Keratinocyte (primary cell): ENCODE results near the gene GRB2. TPM values are rescaled to one million over a fixed set of nuclear protein-coding genes. Genes with fewer than 3 reads are reported as not detected.
"Not testable (repeated sequence)": the region's sequence is repeated elsewhere in the genome, so short reads cannot be mapped to it uniquely, and the experiment has no call there.

Experiments used
- DNase-seq: peaks from one replicate; pipeline ENCODE4 v3.0.0-alpha.2; 2011; ENCODE audit warnings: low read depth, missing footprints, low spot score
- FAIRE-seq: peaks from 2 replicates; lab custom pipeline; 2011; peaks lifted over from hg19 to GRCh38; lab: Jason Lieb, UNC
- H2AFZ ChIP-seq: 2 replicates; pipeline ENCODE4 v1.6.0; 2012; ENCODE audit warnings: low read length, control low read depth, inconsistent platforms; ENCODE audit not compliant: control insufficient read depth
- H3K27ac ChIP-seq: 2 replicates; pipeline ENCODE4 v1.5.1; 2011; ENCODE audit warnings: low read length; ENCODE audit not compliant: control insufficient read depth, insufficient read depth
- H3K27me3 ChIP-seq: 3 replicates; pipeline ENCODE4 v1.6.0; 2011; ENCODE audit warnings: low read length; ENCODE audit not compliant: control insufficient read depth, insufficient read depth; ENCODE audit errors: extremely low read depth
- H3K36me3 ChIP-seq, 2 experiments: 2 replicates in 1 of 2; 3 replicates in 1 of 2; pipeline ENCODE4 v1.5.1; 2011; ENCODE audit warnings: low read length in 2 of 2, mild to moderate bottlenecking in 1 of 2; ENCODE audit not compliant: control insufficient read depth in 2 of 2, insufficient read depth in 2 of 2; ENCODE audit errors: extremely low read depth in 1 of 2
- H3K4me1 ChIP-seq: 3 replicates; pipeline ENCODE4 v1.5.1; 2011; ENCODE audit warnings: low read length; ENCODE audit not compliant: control insufficient read depth, insufficient read depth; ENCODE audit errors: extremely low read depth
- H3K4me2 ChIP-seq: 3 replicates; pipeline ENCODE4 v1.6.0; 2011; ENCODE audit warnings: low read depth, low read length; ENCODE audit not compliant: control insufficient read depth, insufficient read depth; ENCODE audit errors: extremely low read depth
- H3K4me3 ChIP-seq, 3 experiments: fragments of 200-600 bp in 1 of 3; sonication (generic) in 1 of 3; 2 replicates in 2 of 3; 3 replicates in 1 of 3; pipeline ENCODE4 v1.5.1; 2011 to 2016; ENCODE audit warnings: low read length in 3 of 3, mild to moderate bottlenecking in 3 of 3, control low read depth in 2 of 3, inconsistent platforms in 1 of 3, low read depth in 1 of 3, mixed read lengths in 1 of 3, mixed run types in 1 of 3, moderate library complexity in 1 of 3; ENCODE audit not compliant: control insufficient read depth in 2 of 3, insufficient read depth in 2 of 3; ENCODE audit errors: extremely low read depth in 1 of 3
- H3K79me2 ChIP-seq: 2 replicates; pipeline ENCODE4 v1.6.0; 2012; ENCODE audit warnings: low read length; ENCODE audit not compliant: control insufficient read depth, insufficient read depth
- H3K9ac ChIP-seq: 3 replicates; pipeline ENCODE4 v1.6.0; 2011; ENCODE audit warnings: low read length; ENCODE audit not compliant: control insufficient read depth, insufficient read depth; ENCODE audit errors: extremely low read depth
- H3K9me1 ChIP-seq: 3 replicates; pipeline ENCODE4 v1.6.0; 2011; ENCODE audit warnings: low read length; ENCODE audit not compliant: control insufficient read depth, insufficient read depth; ENCODE audit errors: extremely low read depth
- H3K9me3 ChIP-seq: 2 replicates; pipeline ENCODE4 v1.5.1; 2012; ENCODE audit warnings: low read depth, low read length; ENCODE audit not compliant: control insufficient read depth
- H4K20me1 ChIP-seq: 3 replicates; pipeline ENCODE4 v1.6.0; 2011; ENCODE audit warnings: low read length; ENCODE audit not compliant: control insufficient read depth, insufficient read depth; ENCODE audit errors: extremely low read depth
- CTCF ChIP-seq, 3 experiments: IDR thresholded peaks in 1 of 3; conservative IDR thresholded peaks in 1 of 3; optimal IDR thresholded peaks in 1 of 3; 2 replicates in 2 of 3; 3 replicates in 1 of 3; pipeline versions ENCODE3 to v1.5.1; 2011; ENCODE audit warnings: low read length in 3 of 3, mild to moderate bottlenecking in 3 of 3, moderate library complexity in 2 of 3, control low read depth in 1 of 3, inconsistent platforms in 1 of 3; ENCODE audit not compliant: insufficient read depth in 2 of 3; ENCODE audit errors: extremely low read depth in 1 of 3
- EZH2 ChIP-seq: IDR thresholded peaks from one replicate; pipeline ENCODE4 v1.6.1; 2012; ENCODE audit warnings: inconsistent platforms, mild to moderate bottlenecking, low read length, moderate library complexity
- dilution Hi-C: fragments of 300-500 bp; cut with MboI; formaldehyde crosslinking; loops from one replicate; pipeline ENCODE4 v1.7.0; 2020; ENCODE audit warnings: low sequenced_read_pairs; ENCODE audit not compliant: extremely low pct_ligation_motif_present
- polyA plus RNA-seq, 5 experiments: library from polyadenylated mRNA; depleted of rRNA in 3 of 5; stranded (reverse) in 3 of 5; stranded (forward) in 1 of 5; unstranded in 1 of 5; fragments of >200 nt; gene quantifications; 1 replicate in 1 of 5; 2 replicates in 3 of 5; 3 replicates in 1 of 5; pipeline versions ENCODE4 v1.2.1 to v1.2.3, GENCODE V29; 2011 to 2012; ENCODE audit warnings: missing spikeins in 2 of 5, low read depth in 1 of 5, low replicate concordance in 1 of 5

The GRB2 gene
- polyA plus RNA-seq, 1 donor (not counting 4 experiments of a cell fraction or from before 2014, with no cell fraction given), result 62.0 TPM

GRCh38 chr17:75440738-75441448, 35.4 kb upstream of the GRB2 start:
- dilution Hi-C loops, result no loop called here
- H3K9me3 ChIP-seq, result no peaks in the 10 kb centered on the region
- no peak overlapping the region for H2AFZ ChIP-seq
- FAIRE-seq (no peak), DNase-seq (no peak)
- H3K9ac ChIP-seq, result no peak overlapping the region
- no peak overlapping the region for H3K4me3 ChIP-seq
- no peaks in the 10 kb centered on the region for H3K36me3 ChIP-seq
- H3K4me2 ChIP-seq, result no peak overlapping the region
- H3K9me1 ChIP-seq, result no peaks in the 10 kb centered on the region
- H3K27ac ChIP-seq, result no peak overlapping the region
- no peaks in the 10 kb centered on the region for H3K27me3 ChIP-seq
- no peaks in the 10 kb centered on the region for H4K20me1 ChIP-seq
- no peaks in the 10 kb centered on the region for H3K79me2 ChIP-seq
- H3K4me1 ChIP-seq, result peaks cover 13% of the 10 kb centered on the region
- TF ChIP-seq CTCF (optimal IDR thresholded peaks at IDR 0.05 in 1 of 3, IDR thresholded peaks at IDR 0.05 in 1 of 3, conservative IDR thresholded peaks at IDR 0.05 in 1 of 3; ENCODE audit: extremely low read depth in 1 of 3, insufficient read depth in 2 of 3, low read length in 3 of 3) (no peak), EZH2 (no peak)

GRCh38 chr17:75439287-75439686, 33.8 kb upstream of the GRB2 start:
- no peak overlapping the region for H3K9ac ChIP-seq
- no peak overlapping the region for H3K27ac ChIP-seq
- no peak overlapping the region for H3K4me3 ChIP-seq
- dilution Hi-C loops, result no loop called here
- no peaks in the 10 kb centered on the region for H3K9me3 ChIP-seq
- no peaks in the 10 kb centered on the region for H3K27me3 ChIP-seq
- TF ChIP-seq EZH2 (no peak), CTCF (optimal IDR thresholded peaks at IDR 0.05 in 1 of 3, IDR thresholded peaks at IDR 0.05 in 1 of 3, conservative IDR thresholded peaks at IDR 0.05 in 1 of 3; ENCODE audit: extremely low read depth in 1 of 3, insufficient read depth in 2 of 3, low read length in 3 of 3) (no peak)
- no peaks in the 10 kb centered on the region for H3K79me2 ChIP-seq
- FAIRE-seq, result no peak
- DNase-seq, result no peak
- H3K4me2 ChIP-seq, result no peak overlapping the region
- H3K4me1 ChIP-seq, result peaks cover 8% of the 10 kb centered on the region
- no peaks in the 10 kb centered on the region for H3K9me1 ChIP-seq
- no peaks in the 10 kb centered on the region for H3K36me3 ChIP-seq
- H2AFZ ChIP-seq, result no peak overlapping the region
- H4K20me1 ChIP-seq, result no peaks in the 10 kb centered on the region

- H3K27ac ChIP-seq, H4K20me1 ChIP-seq, H3K9me1 ChIP-seq, H3K36me3 ChIP-seq, H3K4me2 ChIP-seq, FAIRE-seq, H3K9ac ChIP-seq, DNase-seq, H3K79me2 ChIP-seq, H3K27me3 ChIP-seq, H3K4me3 ChIP-seq, H3K9me3 ChIP-seq, dilution Hi-C loops, H2AFZ ChIP-seq, H3K4me1 ChIP-seq: not testable (repeated sequence)
These were observed 31.9 kb upstream of the GRB2 start for GRCh38 chr17:75437404-75437803.

- H3K9me3 ChIP-seq, dilution Hi-C loops, H3K4me1 ChIP-seq, H3K9ac ChIP-seq, H3K4me2 ChIP-seq, DNase-seq, H3K9me1 ChIP-seq, H3K36me3 ChIP-seq, H4K20me1 ChIP-seq, H3K4me3 ChIP-seq, H3K27me3 ChIP-seq, H3K79me2 ChIP-seq, H3K27ac ChIP-seq, H2AFZ ChIP-seq, FAIRE-seq: not testable (repeated sequence)
These were observed 29.0 kb upstream of the GRB2 start for GRCh38 chr17:75434433-75434832.
